GM19324 (cell line): Measurements from ENCODE around the gene CRYBG1.
"Not testable (repeated sequence)": the region's sequence is repeated elsewhere in the genome, so short reads cannot be mapped to it uniquely, and the experiment has no call there.

Experiments used
- ATAC-seq: cut with Tn5 transposase; IDR thresholded peaks from one replicate; pipeline ENCODE4 v1.9.1; 2021; ENCODE audit warnings: mild to moderate bottlenecking, moderate library complexity; ENCODE audit not compliant: unreplicated experiment, low FRiP score

CRYBG1 gene

DNA sequence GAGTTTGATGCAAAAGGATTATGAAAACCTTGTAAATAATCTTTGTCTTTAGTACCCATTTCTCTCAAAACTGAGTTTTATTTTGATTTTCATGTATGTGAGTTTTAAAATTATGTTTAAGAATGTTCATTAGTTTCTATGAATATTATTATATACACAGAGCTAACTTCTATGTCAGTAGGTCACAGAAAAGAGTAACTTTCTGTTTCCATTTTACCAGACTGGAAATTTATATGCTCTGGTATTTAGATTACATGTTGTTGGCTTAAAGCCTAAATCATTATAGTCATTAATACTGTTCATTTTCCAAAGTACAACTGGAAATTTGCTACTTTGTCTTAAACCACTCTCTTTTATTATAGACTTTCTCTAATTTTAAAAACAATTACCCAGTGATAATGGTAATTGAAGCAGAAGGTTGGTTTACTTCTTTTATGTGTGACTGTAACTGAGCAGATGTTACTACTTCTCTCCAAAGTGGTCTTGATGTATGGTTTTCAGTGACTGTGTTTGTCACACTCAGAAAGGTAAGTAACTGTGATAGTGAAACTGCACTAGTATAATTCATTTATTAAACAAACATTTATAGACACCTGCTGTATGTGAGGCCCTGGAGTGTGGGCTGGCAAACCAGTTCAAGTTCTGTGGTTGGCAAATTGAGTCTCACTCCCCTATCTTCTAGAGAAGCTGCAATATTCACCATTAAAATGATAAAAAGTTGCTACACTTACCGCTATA lies 13.2 kb downstream of the CRYBG1 start:
- ATAC-seq = no peak

DNA sequence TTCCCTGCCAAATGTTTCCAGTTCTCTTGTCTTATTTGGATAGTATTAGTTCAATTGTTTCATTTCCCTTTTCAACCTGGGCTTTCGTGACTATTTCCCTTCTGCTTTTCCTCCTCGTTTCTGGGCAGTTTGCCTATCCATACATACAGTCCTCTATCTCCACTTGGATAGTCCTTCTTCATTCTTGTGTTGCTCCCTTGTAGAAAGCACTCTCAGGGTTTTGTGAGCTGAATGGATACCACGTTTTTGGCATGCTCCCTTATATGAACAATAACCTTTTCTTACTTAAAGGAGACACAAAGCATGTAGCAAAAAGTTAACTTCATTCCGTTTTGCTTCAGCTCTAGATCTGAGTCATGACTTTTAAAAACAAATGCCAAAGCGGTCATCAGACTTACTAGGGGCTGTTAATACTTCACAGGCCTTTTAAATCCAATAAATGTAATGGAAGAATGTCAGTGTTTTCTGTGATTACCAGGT lies 16.6 kb downstream of the CRYBG1 start:
- no peak for ATAC-seq

- no peak for ATAC-seq
These were observed 19.4 kb downstream of the CRYBG1 start for GRCh38 chr6:106379951-106380350.

DNA sequence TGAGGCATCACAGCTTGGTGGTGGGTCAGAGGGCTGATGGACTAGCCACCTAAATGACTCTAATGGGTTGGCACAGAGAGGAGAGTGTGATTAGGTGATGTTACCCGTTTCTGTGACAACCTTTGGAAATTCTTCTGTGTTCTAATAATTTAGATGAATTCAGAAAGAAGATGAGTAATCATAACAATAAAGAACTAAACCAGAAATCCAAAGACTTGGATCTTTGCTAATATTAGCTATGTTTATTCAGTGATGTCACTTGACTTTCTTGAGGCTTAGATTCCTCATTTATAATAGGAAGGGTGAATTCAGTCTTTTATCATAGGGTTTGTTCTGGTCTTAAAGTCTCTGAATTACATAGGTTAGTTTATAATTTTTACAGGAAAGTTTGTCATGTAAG lies 19.9 kb downstream of the CRYBG1 start:
- ATAC-seq = no peak

DNA sequence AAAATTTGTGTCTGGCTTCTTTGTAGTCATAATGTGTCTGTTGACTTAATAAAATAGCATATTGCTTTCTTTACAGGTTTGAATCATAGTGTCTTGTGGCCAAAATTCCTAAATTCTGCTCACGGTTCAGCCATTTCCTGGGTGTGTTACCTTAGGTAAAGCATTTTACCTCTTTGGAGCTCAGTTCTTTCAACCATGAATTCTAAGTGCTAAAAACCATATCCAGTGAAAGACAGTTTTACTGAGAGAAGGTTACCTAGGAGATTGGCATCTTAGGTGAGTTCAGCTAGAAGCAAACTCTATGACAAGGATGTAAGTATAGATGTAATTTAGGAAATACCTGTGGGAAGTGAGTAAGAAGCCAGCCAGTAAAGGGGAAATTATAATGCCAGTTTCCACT lies 20.7 kb downstream of the CRYBG1 start:
- ATAC-seq = no peak

DNA sequence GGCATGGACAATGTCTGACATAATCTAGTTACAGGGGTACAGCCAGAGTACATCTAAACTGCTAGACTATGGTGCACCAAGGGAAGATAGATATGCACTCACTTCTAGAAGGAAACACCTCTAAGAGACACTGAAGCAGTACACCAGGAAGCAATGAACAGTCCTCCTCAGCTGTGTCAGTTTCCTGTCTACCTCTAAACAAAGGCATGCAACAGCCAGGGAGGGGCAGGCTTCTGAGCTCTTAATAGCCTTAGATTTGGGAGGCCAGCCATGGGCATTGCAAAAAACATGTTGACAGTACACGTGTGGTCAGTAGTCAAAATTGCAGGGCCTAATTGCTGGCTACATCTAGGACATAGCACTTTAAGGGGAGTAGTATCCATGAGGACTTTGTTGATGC lies 21.4 kb downstream of the CRYBG1 start:
- ATAC-seq = no peak

DNA sequence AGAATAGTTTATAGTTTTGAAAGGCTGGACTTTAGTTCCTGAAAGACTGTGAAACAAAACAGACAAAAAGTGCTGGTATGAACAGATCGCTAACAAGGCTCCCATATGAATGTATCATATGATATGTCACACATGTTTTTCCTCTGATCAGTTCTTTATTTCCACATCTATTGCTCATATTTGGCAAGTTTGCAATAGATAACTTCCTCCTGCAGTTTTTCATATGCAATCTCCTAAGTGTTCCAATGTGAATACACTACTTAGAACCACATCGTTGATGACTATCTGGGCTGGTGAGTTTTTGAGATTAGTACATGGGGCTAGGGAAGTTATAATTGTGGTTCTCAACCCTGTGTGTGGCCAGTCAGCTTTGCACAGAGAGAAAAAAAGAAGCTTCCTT lies 23.1 kb downstream of the CRYBG1 start:
- no peak for ATAC-seq

DNA sequence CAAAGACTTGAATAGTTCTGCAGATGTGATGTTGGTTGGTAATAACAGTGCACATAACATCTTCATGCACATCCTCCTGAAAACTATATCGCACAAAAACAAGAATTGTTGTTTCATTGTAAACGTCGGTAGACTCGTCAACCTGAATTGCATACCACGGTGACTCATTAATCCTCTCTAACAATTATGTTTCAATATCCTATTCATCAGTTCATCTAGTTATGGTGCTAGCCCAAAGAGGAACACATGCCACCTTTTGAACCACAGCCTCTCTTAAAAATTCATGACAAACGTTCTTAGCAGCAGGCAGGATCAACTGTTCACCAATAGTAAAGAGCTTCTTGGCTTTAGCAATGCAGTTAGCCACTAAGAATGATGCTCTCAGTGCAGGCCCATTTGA lies 25.0 kb downstream of the CRYBG1 start:
- ATAC-seq = no peak

GRCh38 chr6:106387875-106388274 lies 27.4 kb downstream of the CRYBG1 start:
- no peak for ATAC-seq

- no peak for ATAC-seq
These were observed 29.6 kb downstream of the CRYBG1 start for GRCh38 chr6:106390088-106390487.

GRCh38 chr6:106396426-106397220 lies 36.1 kb downstream of the CRYBG1 start:
- ATAC-seq = no peak

GRCh38 chr6:106397431-106397830 lies 36.9 kb downstream of the CRYBG1 start:
- no peak for ATAC-seq

GRCh38 chr6:106398621-106399020 lies 38.1 kb downstream of the CRYBG1 start:
- no peak for ATAC-seq

- not testable (repeated sequence) for ATAC-seq
These were observed 44.5 kb downstream of the CRYBG1 start for GRCh38 chr6:106405044-106405443.

DNA sequence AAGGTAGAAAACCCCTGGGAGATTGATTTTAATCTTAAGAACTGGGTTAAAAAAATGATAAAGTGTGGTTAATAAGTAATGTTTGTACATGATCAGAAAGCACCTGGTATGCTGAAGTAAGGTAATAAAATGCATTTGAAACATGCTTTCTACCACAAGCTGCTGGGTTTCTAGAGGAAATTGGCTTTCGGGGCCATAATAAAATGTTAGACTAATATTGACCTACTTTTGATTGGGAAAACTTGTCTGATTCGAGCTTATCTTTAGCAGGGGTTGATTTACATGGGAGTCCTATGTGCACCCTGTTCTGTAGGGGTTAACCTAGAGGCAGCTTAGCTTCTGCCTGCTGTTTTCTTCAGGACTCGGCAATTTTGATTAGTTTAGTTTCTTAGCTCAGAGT lies 50.5 kb downstream of the CRYBG1 start:
- no peak for ATAC-seq

GRCh38 chr6:106411643-106412200 lies 51.2 kb downstream of the CRYBG1 start:
- no peak for ATAC-seq

DNA sequence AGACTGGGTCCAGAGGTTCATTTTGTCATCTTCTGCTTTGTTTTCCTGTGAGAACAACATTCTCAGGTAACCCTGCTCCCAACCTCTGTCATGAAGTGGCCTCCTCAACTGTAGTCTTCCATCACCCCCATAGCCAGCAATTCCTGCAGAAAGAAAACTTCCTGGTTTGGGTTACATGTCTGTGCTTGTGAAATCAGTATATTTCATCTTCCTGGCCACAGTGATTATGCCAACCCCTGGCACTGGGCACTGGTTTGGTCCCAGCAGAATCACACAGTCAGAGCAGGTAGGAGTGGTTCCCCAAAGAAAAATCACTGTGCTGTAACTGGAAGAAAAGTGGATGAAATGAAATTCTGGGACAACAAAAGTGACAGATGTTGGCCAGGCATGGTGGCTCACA lies 52.5 kb downstream of the CRYBG1 start:
- ATAC-seq = no peak

GRCh38 chr6:106413722-106414121 lies 53.2 kb downstream of the CRYBG1 start:
- no peak for ATAC-seq

- ATAC-seq = no peak
These were observed 55.4 kb downstream of the CRYBG1 start for GRCh38 chr6:106415921-106416320.

GRCh38 chr6:106417572-106418147 lies 57.1 kb downstream of the CRYBG1 start:
- ATAC-seq = no peak
